DOHH2 (cell line): ENCODE measurements around the gene IL12RB2.

Source experiments
- H3F3A ChIP-seq: fragments of 200-600 bp; sonication (generic), shearing (Covaris generic); 2 replicates; pipeline ENCODE4 v1.6.0; 2016; ENCODE audit warnings: antibody characterized with exemption, mild to moderate bottlenecking; ENCODE audit not compliant: control insufficient read depth, insufficient read depth
- H3K27ac ChIP-seq: fragments of 200-600 bp; sonication (generic); 2 replicates; pipeline ENCODE4 v1.5.1; 2014; ENCODE audit warnings: low read depth, mild to moderate bottlenecking, low read length, moderate library complexity
- H3K27me3 ChIP-seq: fragments of 200-600 bp; sonication (generic); 2 replicates; pipeline ENCODE4 v1.6.1; 2014; ENCODE audit warnings: mild to moderate bottlenecking, low read length, mixed read lengths; ENCODE audit not compliant: control insufficient read depth
- H3K36me3 ChIP-seq: fragments of 200-600 bp; sonication (generic); 2 replicates; pipeline ENCODE4 v1.6.1; 2014; ENCODE audit warnings: mild to moderate bottlenecking, low read length, moderate library complexity, mixed read lengths; ENCODE audit not compliant: control insufficient read depth
- H3K4me1 ChIP-seq: fragments of 200-600 bp; sonication (generic); 2 replicates; pipeline ENCODE4 v1.6.1; 2014; ENCODE audit warnings: mild to moderate bottlenecking, low read length, mixed read lengths; ENCODE audit not compliant: control insufficient read depth
- H3K4me2 ChIP-seq: fragments of 200-600 bp; sonication (generic); 2 replicates; pipeline ENCODE4 v1.6.0; 2014; ENCODE audit warnings: mild to moderate bottlenecking, low read length, moderate library complexity
- H3K4me3 ChIP-seq: fragments of 200-600 bp; sonication (generic); 2 replicates; pipeline ENCODE4 v1.5.1; 2014; ENCODE audit warnings: mild to moderate bottlenecking, low read length, mixed read lengths
- H3K79me2 ChIP-seq: fragments of 200-600 bp; sonication (generic); 2 replicates; pipeline ENCODE4 v1.6.1; 2014; ENCODE audit warnings: mild to moderate bottlenecking, low read length, mixed read lengths; ENCODE audit not compliant: control insufficient read depth
- H3K9me2 ChIP-seq: fragments of 200-600 bp; sonication (generic); replicated peaks from 2 replicates; pipeline ENCODE4 v1.6.1; 2014; ENCODE audit warnings: mild to moderate bottlenecking, low read length, mixed read lengths; ENCODE audit not compliant: control insufficient read depth
- H3K9me3 ChIP-seq: fragments of 200-600 bp; sonication (generic); 2 replicates; pipeline ENCODE4 v1.6.1; 2014; ENCODE audit warnings: antibody characterized with exemption, low read length, mixed read lengths; ENCODE audit not compliant: control insufficient read depth, insufficient read depth
- H4K20me1 ChIP-seq: fragments of 200-600 bp; sonication (generic); 2 replicates; pipeline ENCODE4 v1.6.0; 2014; ENCODE audit warnings: low read depth, mild to moderate bottlenecking, antibody characterized with exemption, low read length, moderate library complexity; ENCODE audit not compliant: control insufficient read depth, insufficient read depth
- EZH2phosphoT487 ChIP-seq: fragments of 200-600 bp; sonication (generic); IDR thresholded peaks from 2 replicates; pipeline ENCODE4 v1.6.1; 2017; ENCODE audit warnings: borderline replicate concordance, mild to moderate bottlenecking, antibody characterized with exemption, low read length, moderate library complexity, mixed read lengths
- TF ChIP-seq, protein P1 (sequence below): fragments of 200-600 bp; sonication (generic); IDR thresholded peaks from one replicate; pipeline ENCODE4 v1.5.1; 2014; ENCODE audit warnings: antibody characterized with exemption, mild to moderate bottlenecking, low read depth, low read length; ENCODE audit not compliant: poor library complexity, severe bottlenecking

The IL12RB2 gene

DNA sequence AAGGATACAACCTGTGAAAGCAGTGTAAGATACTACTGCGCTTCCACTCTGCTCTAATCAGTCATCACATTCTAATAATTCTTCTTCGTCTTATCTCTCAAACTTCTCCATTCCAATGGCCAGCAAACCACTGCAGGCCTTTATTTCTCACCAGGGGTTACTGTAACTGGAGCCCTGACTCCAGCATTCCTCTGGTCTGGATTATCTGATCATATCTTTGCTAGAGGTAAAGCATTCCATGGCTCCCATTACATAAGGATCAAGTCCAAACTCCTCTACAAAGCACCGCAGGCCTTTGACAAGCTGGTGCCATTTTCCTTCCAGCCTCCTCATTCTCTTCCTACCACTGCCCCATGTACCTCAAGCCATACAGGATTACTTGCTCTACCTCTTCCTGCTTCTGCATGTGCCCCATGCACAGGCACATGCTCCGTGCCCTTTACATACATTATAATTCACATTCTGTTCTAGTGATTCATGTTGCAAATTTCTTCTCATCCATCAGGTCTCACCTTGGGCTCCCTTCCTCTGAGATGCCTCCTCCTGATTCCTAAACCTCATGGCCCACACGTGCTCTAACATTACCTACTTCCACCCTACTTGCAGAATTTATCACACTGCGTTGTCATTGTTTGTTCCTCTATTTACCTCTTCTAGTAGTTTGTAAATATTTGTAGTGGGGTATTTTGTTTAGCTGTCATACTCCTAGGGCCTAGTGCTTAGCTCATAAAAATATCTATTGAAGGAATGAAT lies 131.8 kb downstream of the IL12RB2 start:
- H3K9me3 ChIP-seq = no peaks in the 10 kb centered on the region
- no peaks in the 10 kb centered on the region for H3K27me3 ChIP-seq
- TF ChIP-seq, protein P1, sequence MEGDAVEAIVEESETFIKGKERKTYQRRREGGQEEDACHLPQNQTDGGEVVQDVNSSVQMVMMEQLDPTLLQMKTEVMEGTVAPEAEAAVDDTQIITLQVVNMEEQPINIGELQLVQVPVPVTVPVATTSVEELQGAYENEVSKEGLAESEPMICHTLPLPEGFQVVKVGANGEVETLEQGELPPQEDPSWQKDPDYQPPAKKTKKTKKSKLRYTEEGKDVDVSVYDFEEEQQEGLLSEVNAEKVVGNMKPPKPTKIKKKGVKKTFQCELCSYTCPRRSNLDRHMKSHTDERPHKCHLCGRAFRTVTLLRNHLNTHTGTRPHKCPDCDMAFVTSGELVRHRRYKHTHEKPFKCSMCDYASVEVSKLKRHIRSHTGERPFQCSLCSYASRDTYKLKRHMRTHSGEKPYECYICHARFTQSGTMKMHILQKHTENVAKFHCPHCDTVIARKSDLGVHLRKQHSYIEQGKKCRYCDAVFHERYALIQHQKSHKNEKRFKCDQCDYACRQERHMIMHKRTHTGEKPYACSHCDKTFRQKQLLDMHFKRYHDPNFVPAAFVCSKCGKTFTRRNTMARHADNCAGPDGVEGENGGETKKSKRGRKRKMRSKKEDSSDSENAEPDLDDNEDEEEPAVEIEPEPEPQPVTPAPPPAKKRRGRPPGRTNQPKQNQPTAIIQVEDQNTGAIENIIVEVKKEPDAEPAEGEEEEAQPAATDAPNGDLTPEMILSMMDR = no peak
- TF ChIP-seq EZH2phosphoT487 = no peak
- peaks cover 1% of the 10 kb centered on the region; the same call in 1 of the 2 replicates for H3K4me1 ChIP-seq
- H3K36me3 ChIP-seq = no peaks in the 10 kb centered on the region
- H4K20me1 ChIP-seq = no peaks in the 10 kb centered on the region
- H3K79me2 ChIP-seq = no peaks in the 10 kb centered on the region
- no peaks in the 10 kb centered on the region for H3F3A ChIP-seq
- no peak overlapping the region for H3K4me2 ChIP-seq
- no peak overlapping the region for H3K27ac ChIP-seq
- H3K9me2 ChIP-seq = no peaks in the 10 kb centered on the region
- H3K4me3 ChIP-seq = no peak overlapping the region

DNA sequence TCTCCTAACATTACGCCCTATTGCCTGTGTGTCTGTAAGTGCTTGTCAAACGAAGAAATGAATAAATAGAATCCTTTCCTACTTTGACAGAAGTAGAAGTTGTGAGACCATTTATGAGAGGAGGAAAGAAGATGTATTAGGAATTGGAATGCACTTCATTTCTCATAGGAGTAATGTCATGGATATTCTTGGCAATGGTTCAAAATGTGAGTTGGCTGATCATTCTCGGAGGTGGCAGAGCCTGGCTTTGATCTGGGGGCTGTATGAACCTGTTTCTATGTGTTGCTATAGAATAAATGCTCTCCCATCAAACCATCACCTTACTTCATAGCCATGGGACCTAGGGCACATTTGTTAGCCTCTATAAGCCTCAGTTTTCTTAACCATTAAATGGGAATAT lies 132.7 kb downstream of the IL12RB2 start:
- TF ChIP-seq, protein P1 = no peak
- no peak for TF ChIP-seq EZH2phosphoT487
- H3F3A ChIP-seq = no peaks in the 10 kb centered on the region
- H4K20me1 ChIP-seq = no peaks in the 10 kb centered on the region
- no peaks in the 10 kb centered on the region for H3K36me3 ChIP-seq
- H3K9me3 ChIP-seq = no peaks in the 10 kb centered on the region
- H3K27ac ChIP-seq = no peak overlapping the region
- no peaks in the 10 kb centered on the region for H3K27me3 ChIP-seq
- H3K4me3 ChIP-seq = no peak overlapping the region
- no peaks in the 10 kb centered on the region for H3K9me2 ChIP-seq
- no peaks in the 10 kb centered on the region for H3K4me1 ChIP-seq
- no peaks in the 10 kb centered on the region for H3K79me2 ChIP-seq
- no peak overlapping the region for H3K4me2 ChIP-seq

DNA sequence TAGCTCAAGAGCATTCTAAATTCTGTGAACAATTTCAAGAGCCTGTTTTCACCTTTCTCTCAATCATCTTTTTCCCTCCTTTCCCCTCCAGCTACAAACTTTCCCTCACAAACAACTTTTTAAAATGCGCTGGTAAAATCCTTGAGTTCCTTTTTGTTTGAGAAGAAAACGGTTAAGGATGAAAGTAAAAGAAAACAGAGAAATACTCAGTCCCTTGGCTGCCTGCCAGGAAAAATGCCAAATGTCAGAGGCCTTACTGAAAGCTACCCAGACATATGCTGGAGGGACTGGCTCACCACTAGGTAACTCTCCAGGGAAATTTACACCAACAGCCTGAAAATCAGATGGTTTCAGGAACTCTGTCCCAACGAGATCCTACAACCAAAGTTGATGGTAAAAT lies 133.5 kb downstream of the IL12RB2 start:
- no peaks in the 10 kb centered on the region for H3K36me3 ChIP-seq
- no peaks in the 10 kb centered on the region for H4K20me1 ChIP-seq
- no peaks in the 10 kb centered on the region for H3K9me2 ChIP-seq
- no peaks in the 10 kb centered on the region for H3F3A ChIP-seq
- TF ChIP-seq EZH2phosphoT487 = no peak
- TF ChIP-seq, protein P1 = no peak
- no peaks in the 10 kb centered on the region; the same call in 1 of the 2 replicates for H3K27me3 ChIP-seq
- H3K4me1 ChIP-seq = no peaks in the 10 kb centered on the region
- no peaks in the 10 kb centered on the region for H3K79me2 ChIP-seq
- H3K4me2 ChIP-seq = no peak overlapping the region
- no peak overlapping the region for H3K4me3 ChIP-seq
- H3K9me3 ChIP-seq = no peaks in the 10 kb centered on the region
- no peak overlapping the region for H3K27ac ChIP-seq
